ENCODE data around the gene TRPM3. TPM values are rescaled to one million over a fixed set of nuclear protein-coding genes. Genes with fewer than 3 reads are reported as not detected.

TRPM3 gene
- total and polyA plus RNA-seq, 9 of the 15 experiments (the other 6 are each of a cell fraction or from before 2014, with no cell fraction given): 0.04 TPM; not detected in 8

GRCh38 chr9:70485273-70485858 is 636.1 kb downstream of the TRPM3 start (continued):
- TF ChIP-seq PBX2 (CRISPR knock-in tag; IDR thresholded peaks at IDR 0.05; ENCODE audit: low read depth): no peak
- peak; percentile 89 for TF ChIP-seq PBX2 (tag; conservative IDR thresholded peaks at IDR 0.05; ENCODE audit: low read depth)
- no peak for TF ChIP-seq HNRNPLL (IDR thresholded peaks at IDR 0.05; ENCODE audit: low read depth, low read length, poor library complexity, severe bottlenecking)
- peak; percentile 88 for TF ChIP-seq KLF16 (IDR thresholded peaks at IDR 0.05)
- TF ChIP-seq ZNF212 (CRISPR knock-in tag; IDR thresholded peaks at IDR 0.05): no peak
- TF ChIP-seq RAD21 (CRISPR knock-in tag; conservative IDR thresholded peaks at IDR 0.05 in 1 of 2, IDR thresholded peaks at IDR 0.05 in 1 of 2): peak in 1 of 2 experiments; percentile 37; a peak in 2 of 4 replicates
- no peak for TF ChIP-seq ZBED1 (IDR thresholded peaks at IDR 0.05)
- peak; percentile 54 to 68; a peak in 2 of 4 replicates for TF ChIP-seq KDM1A (IDR thresholded peaks at IDR 0.05)
- TF ChIP-seq FOXO4 (CRISPR knock-in tag; IDR thresholded peaks at IDR 0.05): no peak
- peak; percentile 65; the same call in 1 of the 2 replicates for TF ChIP-seq DMBX1 (CRISPR knock-in tag; IDR thresholded peaks at IDR 0.05; ENCODE audit: borderline replicate concordance)
- TF ChIP-seq GMEB1 (CRISPR knock-in tag; IDR thresholded peaks at IDR 0.05): no peak
- peak; percentile 75 for TF ChIP-seq BRD9 (IDR thresholded peaks at IDR 0.05; ENCODE audit: low read depth, partially characterized antibody)
- no peak for TF ChIP-seq HOXB6 (CRISPR knock-in tag; IDR thresholded peaks at IDR 0.05; ENCODE audit: borderline replicate concordance)
- peak; percentile 88 for TF ChIP-seq POLR2AphosphoS5 (IDR thresholded peaks at IDR 0.05; ENCODE audit: control insufficient read depth, insufficient read depth, low read depth, low read length)
- TF ChIP-seq EHMT2 (IDR thresholded peaks at IDR 0.05): no peak
- peak; percentile 90 for TF ChIP-seq MEIS2 (IDR thresholded peaks at IDR 0.05; ENCODE audit: partially characterized antibody)
- peak; percentile 77 for TF ChIP-seq SOX6 (IDR thresholded peaks at IDR 0.05)
- TF ChIP-seq GATAD2A (IDR thresholded peaks at IDR 0.05): 0 out of 2 replicates have a peak, but pooled peaks have one; percentile 68
- TF ChIP-seq ZFX (CRISPR knock-in tag; IDR thresholded peaks at IDR 0.05): no peak
- peak; percentile 88 for TF ChIP-seq HMGN3 (IDR thresholded peaks at IDR 0.05; ENCODE audit: borderline replicate concordance, extremely low read depth, insufficient read length, low read depth, low read length)
- TF ChIP-seq CEBPG (CRISPR knock-in tag; IDR thresholded peaks at IDR 0.05): no peak
- no peak for TF ChIP-seq CEBPG (tag; conservative IDR thresholded peaks at IDR 0.05 in 1 of 2, IDR thresholded peaks at IDR 0.05 in 1 of 2)

Measured in K562 (cell line).